Adrenal gland (tissue), 12 donors: Measurements from ENCODE around the gene SCAP. TPM values are rescaled to one million over a fixed set of nuclear protein-coding genes. Genes with fewer than 3 reads are reported as not detected.

Source experiments
- DNase-seq, 7 donors: peaks; one replicate each; pipeline ENCODE4 v3.0.0-alpha.2; 2019 to 2020
- H3K27ac ChIP-seq, 5 donors: fragments of 200-600 bp; sonication (generic) in 4 of 5; 1 replicate in 3 of 5; 2 replicates in 2 of 5; pipeline versions ENCODE4 v1.5.1 to v1.8.0; 2016 to 2020; ENCODE audit warnings: mild to moderate bottlenecking in 1 of 5
- H3K27me3 ChIP-seq: fragments of 200-600 bp; 2 replicates; pipeline ENCODE4 v1.8.0; 2021
- H3K36me3 ChIP-seq, 2 donors: fragments of 200-600 bp; replicated peaks in 1 of 2; 1 replicate in 1 of 2; 2 replicates in 1 of 2; pipeline versions ENCODE4 v1.5.1 to v1.8.0; 2018 to 2022
- H3K4me1 ChIP-seq, 2 donors: fragments of 200-600 bp; replicated peaks in 1 of 2; 1 replicate in 1 of 2; 2 replicates in 1 of 2; pipeline versions ENCODE4 v1.5.1 to v1.8.0; 2018 to 2021
- H3K4me3 ChIP-seq, 4 donors: fragments of 200-600 bp; sonication (generic) in 3 of 4; one replicate each; pipeline ENCODE4 v1.5.1; 2016 to 2018
- H3K9me3 ChIP-seq, 3 donors: fragments of 200-600 bp; sonication (generic) in 1 of 3; replicated peaks in 1 of 3; 1 replicate in 2 of 3; 2 replicates in 1 of 3; pipeline versions ENCODE4 v1.5.1 to v1.8.0; 2016 to 2021
- POLR2A ChIP-seq, 2 donors: fragments of 450-650 bp; IDR thresholded peaks; one replicate each; pipeline ENCODE4 v1.6.1; 2017; ENCODE audit warnings: antibody characterized with exemption in 2 of 2, mild to moderate bottlenecking in 2 of 2, moderate library complexity in 1 of 2
- WGBS, 4 donors: extraction: QIAGEN DNeasy Blood & Tissue Kit in 2 of 4; methylation state at CpG; one replicate each; pipeline versions ENCODE4 v1.1.5 to v1.1.7; 2013 to 2017; 5-methylcytosine and 5-hydroxymethylcytosine counted together
- intact Hi-C, 2 donors: fragments of 100-400 bp; cut with DNase I; formaldehyde crosslinking; loops; one replicate each; pipeline versions ENCODE4 v1.14.1 to v1.15.0; 2022 to 2023
- polyA plus RNA-seq, 3 donors: library from polyadenylated mRNA; stranded (reverse); fragments of 200-250 nt in 2 of 3; fragments of 350-450 nt in 1 of 3; fragmentation: Illumina TruSeq in 1 of 3; extraction: RNeasy Lipid Tissue Mini Kit (QIAGEN cat#74804) in 1 of 3; gene quantifications; one replicate each; pipeline ENCODE4 v1.2.3, GENCODE V29; 2013 to 2014
- total RNA-seq, 9 donors: library from RNA; depleted of rRNA in 4 of 9; stranded (reverse); fragments of >200 nt in 4 of 9; fragments of 120-200 nt in 1 of 9; fragmentation: NEBNext Ultra II Directional in 1 of 9; extraction: Animal tissue kit (Norgen Biotek cat#: 25700) in 1 of 9; gene quantifications; one replicate each; pipeline versions ENCODE4 v1.1.0 to v1.2.4, GENCODE V29; 2013 to 2023
- TF ChIP-seq, protein P1 (sequence below), 6 experiments: fragments of 450-650 bp in 4 of 6; fragments of 200-600 bp in 2 of 6; sonication (generic) in 1 of 6; IDR thresholded peaks; 1 replicate in 5 of 6; 2 replicates in 1 of 6; pipeline versions ENCODE4 v1.5.1 to v1.8.0; 2016 to 2021; ENCODE audit warnings: antibody characterized with exemption in 6 of 6, mild to moderate bottlenecking in 2 of 6, moderate library complexity in 1 of 6
- donor health status: healthy with polysubstance abuse.
- donor health status: Bipolar disorder and iron deficiency.
- donor health status: DM: yes; HTN: yes; CAD: no.
- donor health status: DM: no; HTN: no; CAD: no.
- donor health status: DM: no; HTN: no; CAD: no.
- donor health status: DM: yes; HTN: yes; CAD: no.

SCAP gene
- total and polyA plus RNA-seq, 12 donors: 126 to 954 (median 176) TPM

DNA sequence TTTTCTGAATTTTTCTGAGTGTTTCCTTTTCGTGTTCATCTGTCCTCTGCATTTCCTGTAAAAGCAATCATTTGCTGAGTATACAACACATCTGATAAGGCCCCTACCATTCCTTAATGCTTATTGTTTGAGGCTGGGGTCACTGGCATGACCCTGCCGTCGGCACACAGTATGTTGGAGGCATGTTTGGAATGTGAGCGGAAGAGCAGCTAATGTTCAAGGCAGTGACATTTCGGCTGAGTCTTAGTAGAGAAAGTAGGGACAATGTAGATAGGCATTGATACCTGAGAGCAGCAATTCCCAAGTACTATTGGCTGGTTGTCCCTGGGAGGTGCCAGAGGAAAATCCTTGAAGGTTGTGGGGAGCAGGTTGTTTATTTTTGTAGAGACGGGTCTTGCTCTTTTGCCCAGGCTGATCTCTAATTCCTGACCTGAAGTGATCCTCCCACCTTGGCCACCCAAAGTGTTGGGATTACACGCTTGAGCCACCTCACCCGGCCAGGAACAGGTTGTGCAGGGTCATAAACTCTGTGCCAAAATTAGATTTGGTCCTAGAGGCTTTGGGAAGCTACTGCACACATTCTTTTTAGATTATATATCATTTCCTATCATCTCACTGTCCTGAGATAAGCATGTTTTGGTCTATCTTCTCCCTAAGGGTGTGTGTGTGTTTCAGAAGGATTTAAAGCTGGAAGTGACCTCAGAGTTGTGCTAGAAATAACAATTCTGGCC, 81.4 kb downstream of the SCAP start:
- Histone ChIP-seq H3K9me3 (no peaks in the 10 kb centered on the region), H3K4me3 (no peak overlapping the region), H3K36me3 (peaks cover 0 to 27% of the 10 kb centered on the region in 2 donors), H3K27me3 (no peaks in the 10 kb centered on the region), H3K27ac (peak overlapping the region in 4 of 5 donors; percentile 39 to 86 (median 59)), H3K4me1 (peaks cover 19 to 62% of the 10 kb centered on the region in 2 donors)
- peak in 3 of 7 donors; percentile 41 to 58 (median 54) for DNase-seq
- 29 to 39% (median 34%) methylated on average over 8 of the region's 8 CpGs for WGBS, 4 donors
- intact Hi-C loops: no loop called here
- TF ChIP-seq, protein P1, sequence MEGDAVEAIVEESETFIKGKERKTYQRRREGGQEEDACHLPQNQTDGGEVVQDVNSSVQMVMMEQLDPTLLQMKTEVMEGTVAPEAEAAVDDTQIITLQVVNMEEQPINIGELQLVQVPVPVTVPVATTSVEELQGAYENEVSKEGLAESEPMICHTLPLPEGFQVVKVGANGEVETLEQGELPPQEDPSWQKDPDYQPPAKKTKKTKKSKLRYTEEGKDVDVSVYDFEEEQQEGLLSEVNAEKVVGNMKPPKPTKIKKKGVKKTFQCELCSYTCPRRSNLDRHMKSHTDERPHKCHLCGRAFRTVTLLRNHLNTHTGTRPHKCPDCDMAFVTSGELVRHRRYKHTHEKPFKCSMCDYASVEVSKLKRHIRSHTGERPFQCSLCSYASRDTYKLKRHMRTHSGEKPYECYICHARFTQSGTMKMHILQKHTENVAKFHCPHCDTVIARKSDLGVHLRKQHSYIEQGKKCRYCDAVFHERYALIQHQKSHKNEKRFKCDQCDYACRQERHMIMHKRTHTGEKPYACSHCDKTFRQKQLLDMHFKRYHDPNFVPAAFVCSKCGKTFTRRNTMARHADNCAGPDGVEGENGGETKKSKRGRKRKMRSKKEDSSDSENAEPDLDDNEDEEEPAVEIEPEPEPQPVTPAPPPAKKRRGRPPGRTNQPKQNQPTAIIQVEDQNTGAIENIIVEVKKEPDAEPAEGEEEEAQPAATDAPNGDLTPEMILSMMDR (IDR thresholded peaks at IDR 0.05): peak in 4 of 6 experiments; percentile 18 to 51 (median 26)
- no peak for TF ChIP-seq POLR2A (IDR thresholded peaks at IDR 0.05)

DNA sequence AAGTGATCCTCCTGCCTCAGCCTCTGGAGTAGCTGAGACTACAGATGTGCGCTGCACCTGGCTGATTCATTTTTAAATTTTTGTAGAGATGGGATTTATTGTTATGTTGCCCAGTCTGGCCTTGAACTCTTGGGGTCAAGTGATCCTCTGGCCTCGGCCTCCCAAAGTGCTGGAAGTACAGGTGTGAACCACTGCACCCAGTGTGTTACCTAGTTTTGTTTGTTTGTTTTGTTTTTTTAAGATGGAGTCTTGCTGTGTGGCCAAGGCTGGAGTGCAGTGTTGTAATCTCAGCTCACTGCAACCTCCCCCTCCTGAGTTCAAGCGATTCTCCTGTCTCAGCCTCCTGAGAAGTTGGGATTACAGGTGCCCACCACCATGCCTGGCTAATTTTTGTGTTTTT, 82.8 kb downstream of the SCAP start:
- H3K27ac ChIP-seq: no peak overlapping the region
- H3K4me3 ChIP-seq: no peak overlapping the region
- no peak for DNase-seq
- TF ChIP-seq, protein P1 (IDR thresholded peaks at IDR 0.05): no peak
- no peak for TF ChIP-seq POLR2A (IDR thresholded peaks at IDR 0.05)
- peaks cover 19 to 62% of the 10 kb centered on the region in 2 donors for H3K4me1 ChIP-seq
- intact Hi-C loops: no loop called here
- H3K9me3 ChIP-seq: no peaks in the 10 kb centered on the region
- H3K27me3 ChIP-seq: no peaks in the 10 kb centered on the region
- 91 to 100% (median 94%) methylated on average over 3 of the region's 3 CpGs for WGBS, 4 donors
- peaks cover 0 to 18% of the 10 kb centered on the region in 2 donors for H3K36me3 ChIP-seq

DNA sequence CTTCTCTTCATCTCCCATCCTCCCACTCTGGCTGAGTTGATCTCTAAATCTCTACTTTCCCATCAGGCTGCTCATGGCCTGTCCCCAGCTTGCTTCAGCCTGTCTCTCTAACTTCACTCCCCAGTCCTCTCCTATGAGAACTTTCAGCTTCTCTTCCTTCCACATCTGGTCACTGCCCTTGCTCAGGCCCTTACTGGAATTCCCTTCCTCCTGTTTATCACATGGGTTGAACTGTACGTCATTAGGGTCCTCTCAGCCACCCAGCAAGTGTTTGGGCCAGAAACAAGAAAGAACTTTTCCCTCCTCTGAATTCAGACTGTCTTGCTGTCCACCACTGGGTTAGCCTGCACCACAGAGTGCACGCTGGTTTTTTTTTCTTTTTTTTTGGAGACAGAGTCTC, 89.9 kb downstream of the SCAP start:
- H3K27me3 ChIP-seq: no peaks in the 10 kb centered on the region
- 70 to 86% (median 76%) methylated on average over 2 of the region's 2 CpGs for WGBS, 4 donors
- H3K27ac ChIP-seq: peak overlapping the region; percentile 33 to 85 (median 43)
- intact Hi-C loops: no loop called here
- H3K4me3 ChIP-seq: no peak overlapping the region
- H3K9me3 ChIP-seq: no peaks in the 10 kb centered on the region
- TF ChIP-seq POLR2A (IDR thresholded peaks at IDR 0.05): no peak
- no peaks in the 10 kb centered on the region for H3K36me3 ChIP-seq
- H3K4me1 ChIP-seq: peaks cover 14 to 43% of the 10 kb centered on the region in 2 donors
- DNase-seq: peak in 1 of 7 donors; percentile 37

DNA sequence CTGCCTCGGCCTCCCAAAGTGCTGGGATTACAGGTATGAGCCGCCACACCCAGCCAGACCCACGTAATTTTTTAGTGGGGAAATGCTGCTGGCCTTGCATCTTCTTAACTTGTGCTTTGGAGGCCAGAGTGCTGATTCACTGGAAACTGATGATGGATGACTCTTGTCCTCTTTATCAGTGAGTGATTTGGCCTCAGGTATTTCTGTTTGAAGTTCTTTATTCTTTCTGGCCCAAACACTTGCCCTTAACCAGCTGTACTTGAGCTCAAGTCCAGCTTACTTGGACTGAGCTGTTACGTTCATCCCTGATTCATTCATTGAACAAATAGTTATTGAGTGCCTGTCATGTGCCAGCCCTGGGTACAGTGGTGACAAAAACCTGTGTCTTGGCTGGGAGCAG, 90.7 kb downstream of the SCAP start:
- intact Hi-C loops: no loop called here
- H3K36me3 ChIP-seq: no peaks in the 10 kb centered on the region
- WGBS, 4 donors: 33 to 45% (median 38%) methylated on average over 3 to 4 of the region's 4 CpGs
- TF ChIP-seq POLR2A (IDR thresholded peaks at IDR 0.05): no peak
- TF ChIP-seq, protein P1 (IDR thresholded peaks at IDR 0.05): no peak
- no peaks in the 10 kb centered on the region for H3K27me3 ChIP-seq
- peak overlapping the region; percentile 33 to 85 (median 43) for H3K27ac ChIP-seq
- peak in 6 of 7 donors; percentile 37 to 74 (median 68) for DNase-seq
- H3K4me1 ChIP-seq: peaks cover 7 to 36% of the 10 kb centered on the region in 2 donors
- H3K9me3 ChIP-seq: no peaks in the 10 kb centered on the region
- no peak overlapping the region for H3K4me3 ChIP-seq
